Measurements from ENCODE around the gene PLLP. TPM values are rescaled to one million over a fixed set of nuclear protein-coding genes. Genes with fewer than 3 reads are reported as not detected.

The PLLP gene
- total and polyA plus RNA-seq, 2 experiments from 2014 or later, result 1.3 to 6.1 TPM

- ATAC-seq (no peak), DNase-seq (ENCODE audit: low spot score) (no peak)
- Mint-ChIP-seq H3K36me3 (ENCODE audit: low read depth) (peaks cover 45% of the 10 kb centered on the region), H3K4me1 (no peaks in the 10 kb centered on the region), H3K27ac (0 out of 2 replicates have a peak overlapping the region, but pooled peaks have one; percentile 78), H3K4me3 (no peak overlapping the region), H3K27me3 (ENCODE audit: insufficient read depth, low read depth, poor library complexity) (peaks cover 4% of the 10 kb centered on the region), H3K9me3 (no peaks in the 10 kb centered on the region)
- Histone ChIP-seq H3K4me3 (no peak overlapping the region), H3K4me1 (ENCODE audit: insufficient read depth) (no peaks in the 10 kb centered on the region), H3K27ac (ENCODE audit: low read depth) (no peak overlapping the region), H3K27me3 (ENCODE audit: insufficient read depth) (no peaks in the 10 kb centered on the region), H2AFZ (no peak overlapping the region), H3K9me2 (ENCODE audit: insufficient read depth) (no peaks in the 10 kb centered on the region), H3K36me3 (ENCODE audit: insufficient read depth) (peaks cover 20% of the 10 kb centered on the region), H4K20me1 (replicated peaks; ENCODE audit: insufficient read depth) (no peaks in the 10 kb centered on the region; the same call in 1 of the 2 replicates), H3K79me2 (replicated peaks; ENCODE audit: insufficient read depth) (no peaks in the 10 kb centered on the region), H3F3A (replicated peaks; ENCODE audit: low read depth) (no peaks in the 10 kb centered on the region), H3K4me2 (no peak overlapping the region)
- TF ChIP-seq STAT1 (IDR thresholded peaks at IDR 0.05; ENCODE audit: unreplicated experiment) (no peak), POLR2AphosphoS5 (IDR thresholded peaks at IDR 0.05; ENCODE audit: low read depth) (no peak), CREB1 (CRISPR knock-in tag; IDR thresholded peaks at IDR 0.05; ENCODE audit: low read depth) (no peak), ZNF462 (CRISPR knock-in tag; IDR thresholded peaks at IDR 0.05) (no peak), ZNF114 (CRISPR knock-in tag; IDR thresholded peaks at IDR 0.05) (no peak)
These were observed 48.5 kb downstream of the PLLP start for GRCh38 chr16:57236022-57236350.

- Histone ChIP-seq H4K20me1 (replicated peaks; ENCODE audit: insufficient read depth) (no peaks in the 10 kb centered on the region; the same call in 1 of the 2 replicates), H2AFZ (no peak overlapping the region), H3F3A (replicated peaks; ENCODE audit: low read depth) (no peaks in the 10 kb centered on the region), H3K9me2 (ENCODE audit: insufficient read depth) (no peaks in the 10 kb centered on the region), H3K36me3 (ENCODE audit: insufficient read depth) (peaks cover 25% of the 10 kb centered on the region), H3K4me2 (no peak overlapping the region), H3K27me3 (ENCODE audit: insufficient read depth) (no peaks in the 10 kb centered on the region), H3K79me2 (replicated peaks; ENCODE audit: insufficient read depth) (no peaks in the 10 kb centered on the region), H3K27ac (ENCODE audit: low read depth) (no peak overlapping the region), H3K4me3 (no peak overlapping the region), H3K4me1 (ENCODE audit: insufficient read depth) (no peaks in the 10 kb centered on the region)
- Mint-ChIP-seq H3K36me3 (ENCODE audit: low read depth) (peaks cover 51% of the 10 kb centered on the region), H3K4me1 (no peaks in the 10 kb centered on the region), H3K4me3 (no peak overlapping the region), H3K27ac (peak overlapping the region; percentile 78), H3K9me3 (no peaks in the 10 kb centered on the region), H3K27me3 (ENCODE audit: insufficient read depth, low read depth, poor library complexity) (peaks cover 1% of the 10 kb centered on the region)
- no peak for ATAC-seq
- DNase-seq (ENCODE audit: low spot score), result no peak
- TF ChIP-seq REST (IDR thresholded peaks at IDR 0.05; ENCODE audit: unreplicated experiment), result no peak
These were observed 49.1 kb downstream of the PLLP start for GRCh38 chr16:57235128-57236021.

Measured in GM23338 (cell line).